Stimulated activated CD4-positive, alpha-beta T cell treated with anti-CD3 and anti-CD28 coated beads, Interleukin-4, amount 100 ng/mL, for 24 hours (primary cell): Measurements from ENCODE around the gene CIDEA.

Source experiments
- DNase-seq: peaks from one replicate; pipeline ENCODE4 v3.0.0-alpha.2; 2020

CIDEA gene

DNA sequence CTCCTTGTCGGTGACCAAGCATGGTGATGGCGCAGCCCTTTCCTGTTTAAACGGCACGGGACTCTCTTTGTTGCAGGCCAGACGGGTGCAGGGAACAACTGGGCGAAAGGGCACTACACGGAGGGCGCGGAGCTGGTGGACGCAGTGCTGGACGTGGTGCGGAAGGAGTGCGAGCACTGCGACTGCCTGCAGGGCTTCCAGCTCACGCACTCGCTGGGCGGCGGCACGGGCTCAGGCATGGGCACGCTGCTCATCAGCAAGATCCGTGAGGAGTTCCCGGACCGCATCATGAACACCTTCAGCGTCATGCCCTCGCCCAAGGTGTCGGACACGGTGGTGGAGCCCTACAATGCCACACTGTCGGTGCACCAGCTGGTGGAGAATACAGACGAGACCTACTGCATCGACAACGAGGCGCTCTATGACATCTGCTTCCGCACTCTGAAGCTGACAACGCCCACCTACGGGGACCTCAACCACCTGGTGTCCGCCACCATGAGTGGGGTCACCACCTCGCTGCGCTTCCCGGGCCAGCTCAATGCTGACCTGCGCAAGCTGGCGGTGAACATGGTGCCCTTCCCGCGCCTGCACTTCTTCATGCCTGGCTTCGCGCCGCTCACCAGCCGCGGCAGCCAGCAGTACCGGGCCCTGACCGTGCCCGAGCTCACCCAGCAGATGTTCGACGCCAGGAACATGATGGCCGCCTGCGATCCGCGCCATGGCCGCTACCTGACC, 71.0 kb downstream of the CIDEA start:
- DNase-seq, result no peak

DNA sequence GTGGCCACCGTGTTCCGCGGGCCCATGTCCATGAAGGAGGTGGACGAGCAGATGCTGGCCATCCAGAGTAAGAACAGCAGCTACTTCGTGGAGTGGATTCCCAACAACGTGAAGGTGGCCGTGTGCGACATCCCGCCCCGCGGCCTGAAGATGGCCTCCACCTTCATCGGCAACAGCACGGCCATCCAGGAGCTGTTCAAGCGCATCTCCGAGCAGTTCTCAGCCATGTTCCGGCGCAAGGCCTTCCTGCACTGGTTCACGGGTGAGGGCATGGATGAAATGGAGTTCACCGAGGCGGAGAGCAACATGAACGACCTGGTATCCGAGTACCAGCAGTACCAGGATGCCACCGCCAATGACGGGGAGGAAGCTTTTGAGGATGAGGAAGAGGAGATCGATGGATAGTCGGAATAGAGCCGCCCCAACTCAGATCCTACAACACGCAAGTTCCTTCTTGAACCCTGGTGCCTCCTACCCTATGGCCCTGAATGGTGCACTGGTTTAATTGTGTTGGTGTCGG, 71.6 kb downstream of the CIDEA start:
- no peak for DNase-seq

DNA sequence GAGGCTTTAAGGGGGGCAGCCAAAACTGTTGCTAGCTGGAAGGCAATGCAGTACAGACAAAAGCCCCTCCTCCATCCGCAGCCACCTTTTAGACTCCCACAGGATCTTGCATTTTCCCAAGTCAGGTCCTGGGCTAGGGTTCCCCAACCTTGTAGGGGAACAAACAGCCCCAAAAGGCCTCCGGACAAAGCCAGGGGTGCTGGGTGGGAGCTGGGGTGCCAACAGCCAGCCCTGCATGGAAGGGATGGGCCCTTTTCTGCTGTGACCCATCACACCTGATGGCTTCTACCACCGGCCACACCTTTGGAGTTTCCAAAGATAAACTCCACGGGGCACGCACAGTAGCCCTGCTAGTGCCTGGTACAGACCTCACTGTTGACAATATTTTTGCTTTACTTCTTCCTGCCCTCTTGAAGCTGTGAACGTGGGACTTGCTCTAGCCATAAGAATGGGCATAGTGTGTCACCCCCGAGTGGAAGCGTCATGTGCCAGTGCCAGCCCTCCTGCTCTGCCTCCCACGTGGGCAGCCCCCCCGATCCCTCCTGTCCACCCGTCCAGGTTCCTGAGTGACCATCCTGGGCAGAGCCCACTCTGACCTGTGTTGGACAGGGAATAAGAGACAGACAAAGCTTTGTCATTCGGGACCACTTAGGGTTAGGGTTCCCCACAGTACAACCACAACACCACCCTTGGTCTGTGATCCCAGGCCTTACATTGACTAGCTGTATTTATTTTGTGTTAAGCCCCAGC, 72.7 kb downstream of the CIDEA start:
- DNase-seq, result no peak
